H9 (cell line): ENCODE data around the gene KRTAP10-5. TPM values are rescaled to one million over a fixed set of nuclear protein-coding genes. Genes with fewer than 3 reads are reported as not detected.

Source experiments
- DNase-seq: peaks from one replicate; pipeline ENCODE4 v3.0.0-alpha.2; 2017
- H2AFZ ChIP-seq: one replicate; pipeline ENCODE4 v1.6.1; 2013; ENCODE audit warnings: mild to moderate bottlenecking, low read length, control low read depth, moderate library complexity
- H2AK5ac ChIP-seq: 2 replicates; pipeline ENCODE4 v1.6.1; 2013; ENCODE audit warnings: low read length, control low read depth, mixed read lengths; ENCODE audit not compliant: insufficient read length
- H2BK120ac ChIP-seq: one replicate; pipeline ENCODE4 v1.6.1; 2013; ENCODE audit warnings: low read depth, mild to moderate bottlenecking, low read length, control low read depth, inconsistent platforms; ENCODE audit not compliant: poor library complexity, severe bottlenecking
- H2BK12ac ChIP-seq: 2 replicates; pipeline ENCODE4 v1.6.1; 2013; ENCODE audit warnings: low read length, control low read depth, mixed read lengths, low read depth; ENCODE audit not compliant: insufficient read length
- H2BK15ac ChIP-seq: 2 replicates; pipeline ENCODE4 v1.6.1; 2013; ENCODE audit warnings: low read depth, low read length, control low read depth
- H2BK20ac ChIP-seq: one replicate; pipeline ENCODE4 v1.6.1; 2013; ENCODE audit warnings: low read depth, mild to moderate bottlenecking, low read length, control low read depth, inconsistent platforms; ENCODE audit not compliant: poor library complexity, severe bottlenecking
- H2BK5ac ChIP-seq: 2 replicates; pipeline ENCODE4 v1.6.1; 2013; ENCODE audit warnings: low read length, control low read depth, mixed read lengths; ENCODE audit not compliant: insufficient read length
- H3K14ac ChIP-seq: 2 replicates; pipeline ENCODE4 v1.6.1; 2013; ENCODE audit warnings: low read length, control low read depth; ENCODE audit not compliant: insufficient read depth
- H3K18ac ChIP-seq: 2 replicates; pipeline ENCODE4 v1.6.1; 2013; ENCODE audit warnings: low read depth, mild to moderate bottlenecking, mixed read lengths, low read length, control low read depth; ENCODE audit not compliant: insufficient read length
- H3K23ac ChIP-seq: 2 replicates; pipeline ENCODE4 v1.6.1; 2013; ENCODE audit warnings: low read length, control low read depth, mixed read lengths, low read depth; ENCODE audit not compliant: insufficient read length
- H3K23me2 ChIP-seq: 2 replicates; pipeline ENCODE4 v1.6.1; 2013; ENCODE audit warnings: low read depth, mild to moderate bottlenecking, mixed read lengths, low read length, control low read depth; ENCODE audit not compliant: insufficient read length, poor library complexity, severe bottlenecking
- H3K27ac ChIP-seq: 2 replicates; pipeline ENCODE4 v1.5.1; 2013; ENCODE audit warnings: low read length, control low read depth, mixed read lengths, low read depth; ENCODE audit not compliant: insufficient read length
- H3K27me3 ChIP-seq: 2 replicates; pipeline ENCODE4 v1.6.1; 2013; ENCODE audit warnings: low read length, control low read depth, inconsistent platforms; ENCODE audit not compliant: insufficient read depth
- H3K4ac ChIP-seq: 2 replicates; pipeline ENCODE4 v1.6.1; 2013; ENCODE audit warnings: low read depth, mild to moderate bottlenecking, control low read depth, inconsistent platforms, low read length, moderate library complexity
- H3K4me1 ChIP-seq: 2 replicates; pipeline ENCODE4 v1.6.1; 2013; ENCODE audit warnings: low read length, control low read depth, inconsistent platforms; ENCODE audit not compliant: insufficient read depth
- H3K4me2 ChIP-seq: 2 replicates; pipeline ENCODE4 v1.6.1; 2013; ENCODE audit warnings: low read length, control low read depth, mixed read lengths; ENCODE audit not compliant: insufficient read length, insufficient read depth
- H3K56ac ChIP-seq: 2 replicates; pipeline ENCODE4 v1.6.1; 2013; ENCODE audit warnings: low read depth, mild to moderate bottlenecking, mixed read lengths, low read length, control low read depth; ENCODE audit not compliant: insufficient read length
- H3K79me1 ChIP-seq: 2 replicates; pipeline ENCODE4 v1.6.1; 2013; ENCODE audit warnings: low read depth, mild to moderate bottlenecking, moderate library complexity, low read length, control low read depth, inconsistent platforms; ENCODE audit not compliant: insufficient read depth, poor library complexity, severe bottlenecking
- H3K79me2 ChIP-seq: 2 replicates; pipeline ENCODE4 v1.6.1; 2013; ENCODE audit warnings: low read length, control low read depth, inconsistent platforms; ENCODE audit not compliant: insufficient read depth
- H3K9ac ChIP-seq: 2 replicates; pipeline ENCODE4 v1.6.1; 2013; ENCODE audit warnings: low read length, control low read depth, mixed read lengths; ENCODE audit not compliant: insufficient read length; ENCODE audit errors: extremely low read depth
- H3K9me3 ChIP-seq: one replicate; pipeline ENCODE4 v1.6.1; 2013; ENCODE audit warnings: low read depth, low read length, inconsistent platforms; ENCODE audit not compliant: control insufficient read depth
- H3T11ph ChIP-seq: one replicate; pipeline ENCODE4 v1.6.1; 2013; ENCODE audit warnings: mild to moderate bottlenecking, low read length, control low read depth, inconsistent platforms
- H4K20me1 ChIP-seq: one replicate; pipeline ENCODE4 v1.6.1; 2013; ENCODE audit not compliant: control insufficient read depth, insufficient read length, insufficient read depth
- H4K5ac ChIP-seq: 2 replicates; pipeline ENCODE4 v1.6.1; 2013; ENCODE audit warnings: low read depth, mild to moderate bottlenecking, mixed read lengths, low read length, control low read depth; ENCODE audit not compliant: insufficient read length
- H4K8ac ChIP-seq: replicated peaks from 2 replicates; pipeline ENCODE4 v1.6.1; 2013; ENCODE audit warnings: low read length, control low read depth, mixed read lengths, low read depth; ENCODE audit not compliant: insufficient read length
- H4K91ac ChIP-seq: 2 replicates; pipeline ENCODE4 v1.6.1; 2013; ENCODE audit warnings: low read depth, mild to moderate bottlenecking, moderate library complexity, mixed read lengths, low read length, control low read depth; ENCODE audit not compliant: insufficient read length
- H3K27ac Mint-ChIP-seq, 3 experiments: 2 replicates in 2 of 3; 3 replicates in 1 of 3; pipeline ENCODE4 v1.8.0; 2020 to 2021; ENCODE audit warnings: mixed read lengths in 3 of 3, mild to moderate bottlenecking in 1 of 3, moderate library complexity in 1 of 3
- H3K27me3 Mint-ChIP-seq: 2 replicates; pipeline ENCODE4 v1.8.0; 2021; ENCODE audit warnings: low read depth, mild to moderate bottlenecking, moderate library complexity, mixed read lengths
- H3K36me3 Mint-ChIP-seq, 3 experiments: 2 replicates in 2 of 3; 3 replicates in 1 of 3; pipeline ENCODE4 v1.8.0; 2020 to 2021; ENCODE audit warnings: low read depth in 3 of 3, mixed read lengths in 3 of 3; ENCODE audit not compliant: insufficient read depth in 1 of 3
- H3K4me1 Mint-ChIP-seq, 2 experiments: 2 replicates each; pipeline ENCODE4 v1.8.0; 2020; ENCODE audit warnings: mixed read lengths in 2 of 2
- H3K4me3 Mint-ChIP-seq, 2 experiments: 2 replicates in 1 of 2; 3 replicates in 1 of 2; pipeline ENCODE4 v1.8.0; 2020 to 2021; ENCODE audit warnings: mild to moderate bottlenecking in 2 of 2, mixed read lengths in 2 of 2, moderate library complexity in 1 of 2
- H3K9me3 Mint-ChIP-seq, 2 experiments: 2 replicates in 1 of 2; 3 replicates in 1 of 2; pipeline ENCODE4 v1.8.0; 2020; ENCODE audit warnings: mild to moderate bottlenecking in 2 of 2, mixed read lengths in 2 of 2, moderate library complexity in 1 of 2
- WGBS: extraction: QIAGEN DNeasy Blood & Tissue Kit; methylation state at CpG from one replicate; pipeline ENCODE4 v1.1.7; 2013; ENCODE audit warnings: missing lambda C conversion rate, low lambda C conversion rate, mixed read lengths; ENCODE audit not compliant: insufficient read length; ENCODE audit errors: extremely low coverage; 5-methylcytosine and 5-hydroxymethylcytosine counted together
- total RNA-seq: library from RNA; stranded (reverse); gene quantifications from 2 replicates; pipeline ENCODE4 v1.2.1, GENCODE V29; 2021
- TF ChIP-seq, protein P1 (sequence below): fragments of 200-600 bp; sonication (generic); conservative IDR thresholded peaks from 3 replicates; pipeline ENCODE4 v1.8.0; 2021; ENCODE audit warnings: antibody characterized with exemption, mild to moderate bottlenecking

Gene KRTAP10-5
- total RNA-seq, 1 experiment from 2014 or later, result not detected

GRCh38 chr21:44530221-44530902 is 50.0 kb downstream of the KRTAP10-5 start:
- Mint-ChIP-seq H3K36me3 (peaks cover 0 to 5% (median 0%) of the 10 kb centered on the region in 3 experiments; a peak in 1 of 7 replicates), H3K9me3 (peaks cover 0 to 5% of the 10 kb centered on the region in 2 experiments; a peak in 2 of 5 replicates), H3K27me3 (peaks cover 7% of the 10 kb centered on the region), H3K27ac (no peak overlapping the region), H3K4me1 (peaks cover 2 to 8% of the 10 kb centered on the region in 2 experiments; a peak in 3 of 4 replicates), H3K4me3 (no peak overlapping the region)
- no peak overlapping the region for H3K56ac ChIP-seq
- no peak overlapping the region for H3K14ac ChIP-seq
- no peak overlapping the region for H3K27ac ChIP-seq
- H3K23ac ChIP-seq, result no peak overlapping the region
- no peak overlapping the region for H2AK5ac ChIP-seq
- TF ChIP-seq, protein P1, sequence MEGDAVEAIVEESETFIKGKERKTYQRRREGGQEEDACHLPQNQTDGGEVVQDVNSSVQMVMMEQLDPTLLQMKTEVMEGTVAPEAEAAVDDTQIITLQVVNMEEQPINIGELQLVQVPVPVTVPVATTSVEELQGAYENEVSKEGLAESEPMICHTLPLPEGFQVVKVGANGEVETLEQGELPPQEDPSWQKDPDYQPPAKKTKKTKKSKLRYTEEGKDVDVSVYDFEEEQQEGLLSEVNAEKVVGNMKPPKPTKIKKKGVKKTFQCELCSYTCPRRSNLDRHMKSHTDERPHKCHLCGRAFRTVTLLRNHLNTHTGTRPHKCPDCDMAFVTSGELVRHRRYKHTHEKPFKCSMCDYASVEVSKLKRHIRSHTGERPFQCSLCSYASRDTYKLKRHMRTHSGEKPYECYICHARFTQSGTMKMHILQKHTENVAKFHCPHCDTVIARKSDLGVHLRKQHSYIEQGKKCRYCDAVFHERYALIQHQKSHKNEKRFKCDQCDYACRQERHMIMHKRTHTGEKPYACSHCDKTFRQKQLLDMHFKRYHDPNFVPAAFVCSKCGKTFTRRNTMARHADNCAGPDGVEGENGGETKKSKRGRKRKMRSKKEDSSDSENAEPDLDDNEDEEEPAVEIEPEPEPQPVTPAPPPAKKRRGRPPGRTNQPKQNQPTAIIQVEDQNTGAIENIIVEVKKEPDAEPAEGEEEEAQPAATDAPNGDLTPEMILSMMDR, result no peak
- no peak for DNase-seq
- no peak overlapping the region for H2BK5ac ChIP-seq
- no peak overlapping the region for H3K18ac ChIP-seq
- no peak overlapping the region for H3K4me2 ChIP-seq
- 100% methylated on average over 1 of the region's 7 CpGs for WGBS
- H4K5ac ChIP-seq, result no peak overlapping the region
- no peaks in the 10 kb centered on the region for H3K27me3 ChIP-seq
- no peak overlapping the region for H3K4ac ChIP-seq
- no peak overlapping the region for H4K91ac ChIP-seq
- H3K9me3 ChIP-seq, result no peaks in the 10 kb centered on the region
- no peaks in the 10 kb centered on the region for H3K79me2 ChIP-seq
- H2BK120ac ChIP-seq, result no peak overlapping the region
- no peak overlapping the region for H2AFZ ChIP-seq
- no peaks in the 10 kb centered on the region for H4K20me1 ChIP-seq
- no peak overlapping the region for H4K8ac ChIP-seq
- no peak overlapping the region for H2BK12ac ChIP-seq
- no peaks in the 10 kb centered on the region; the same call in 1 of the 2 replicates for H3K4me1 ChIP-seq
- no peak overlapping the region for H2BK20ac ChIP-seq
- no peaks in the 10 kb centered on the region for H3K23me2 ChIP-seq
- no peaks in the 10 kb centered on the region for H3K79me1 ChIP-seq
- no peak overlapping the region for H3T11ph ChIP-seq
- H2BK15ac ChIP-seq, result no peak overlapping the region
- no peak overlapping the region for H3K9ac ChIP-seq
